HG03066 (cell line): Measurements from ENCODE around the gene TEX2.
"Not testable (repeated sequence)": the region's sequence is repeated elsewhere in the genome, so short reads cannot be mapped to it uniquely, and the experiment has no call there.

Experiments
- ATAC-seq: cut with Tn5 transposase; IDR thresholded peaks from one replicate; pipeline ENCODE4 v1.9.1; 2021; ENCODE audit warnings: low read depth; ENCODE audit not compliant: unreplicated experiment

TEX2 gene

GRCh38 chr17:64240741-64241347, 22.2 kb downstream of the TEX2 start:
- no peak for ATAC-seq

GRCh38 chr17:64240261-64240740, 22.8 kb downstream of the TEX2 start:
- no peak for ATAC-seq

- not testable (repeated sequence) for ATAC-seq
Measured at GRCh38 chr17:64238449-64238848, 24.6 kb downstream of the TEX2 start.

GRCh38 chr17:64236827-64237403, 26.1 kb downstream of the TEX2 start:
- no peak for ATAC-seq

GRCh38 chr17:64234961-64235360, 28.1 kb downstream of the TEX2 start:
- ATAC-seq = no peak

GRCh38 chr17:64232466-64233262, 30.4 kb downstream of the TEX2 start:
- no peak for ATAC-seq

GRCh38 chr17:64231567-64232141, 31.4 kb downstream of the TEX2 start:
- ATAC-seq = no peak

GRCh38 chr17:64230791-64231408, 32.2 kb downstream of the TEX2 start:
- ATAC-seq = no peak

GRCh38 chr17:64229815-64230728, 33.0 kb downstream of the TEX2 start:
- no peak for ATAC-seq

GRCh38 chr17:64226132-64226531, 36.9 kb downstream of the TEX2 start:
- no peak for ATAC-seq

- ATAC-seq = no peak
Measured at GRCh38 chr17:64225410-64225809, 37.6 kb downstream of the TEX2 start.

- ATAC-seq = no peak
Measured at GRCh38 chr17:64223931-64224629, 39.0 kb downstream of the TEX2 start.

GRCh38 chr17:64223283-64223682, 39.8 kb downstream of the TEX2 start:
- ATAC-seq = no peak

GRCh38 chr17:64221679-64222078, 41.4 kb downstream of the TEX2 start:
- no peak for ATAC-seq

- not testable (repeated sequence) for ATAC-seq
Measured at GRCh38 chr17:64220604-64221003, 42.5 kb downstream of the TEX2 start.

- no peak for ATAC-seq
Measured at GRCh38 chr17:64219571-64219970, 43.5 kb downstream of the TEX2 start.

- peak; percentile 53 for ATAC-seq
Measured at GRCh38 chr17:64218066-64218465, 45.0 kb downstream of the TEX2 start.

GRCh38 chr17:64217249-64217691, 45.8 kb downstream of the TEX2 start:
- no peak for ATAC-seq
